ENCODE data around the gene ZNF536. TPM values are rescaled to one million over a fixed set of nuclear protein-coding genes. Genes with fewer than 3 reads are reported as not detected.
"Not testable (repeated sequence)": the region's sequence is repeated elsewhere in the genome, so short reads cannot be mapped to it uniquely, and the experiment has no call there.

The ZNF536 gene
- total RNA-seq, 1 donor: not detected

DNA sequence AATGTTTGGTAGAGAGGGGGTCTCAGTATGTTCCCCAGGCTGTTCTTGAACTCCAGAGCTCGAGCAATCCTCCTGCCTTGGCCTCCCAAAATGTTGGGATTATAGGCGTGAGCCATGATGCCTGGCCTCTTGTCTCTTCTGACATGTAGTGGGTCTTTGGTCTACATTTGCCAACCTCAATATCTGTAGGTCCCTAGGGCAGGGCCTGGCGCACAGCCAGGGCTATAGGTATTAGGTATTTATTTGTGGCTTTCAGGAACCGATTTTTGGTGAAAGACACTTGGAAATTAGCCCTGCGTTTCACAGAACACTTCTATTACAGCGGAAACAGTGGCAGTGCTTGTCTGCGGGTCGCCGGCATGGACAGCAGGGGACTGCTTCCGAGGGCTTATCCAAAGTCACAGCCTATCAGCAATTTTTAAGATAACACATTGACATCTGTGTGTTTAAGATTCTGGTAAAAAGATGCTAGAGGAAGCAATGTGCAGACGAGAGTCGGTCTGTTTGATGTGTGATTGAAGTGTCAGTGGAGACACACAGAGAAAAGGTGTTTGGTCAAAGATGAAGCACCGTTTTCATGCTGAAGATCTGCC is 14.5 kb downstream of the ZNF536 start:
- Histone ChIP-seq H3K4me3 (ENCODE audit: low read length) (no peak overlapping the region), H3K4me1 (ENCODE audit: insufficient read depth, low read length) (no peaks in the 10 kb centered on the region), H3K27me3 (ENCODE audit: insufficient read depth, low read length) (no peaks in the 10 kb centered on the region), H3K9me3 (ENCODE audit: low read depth, low read length) (no peaks in the 10 kb centered on the region)

DNA sequence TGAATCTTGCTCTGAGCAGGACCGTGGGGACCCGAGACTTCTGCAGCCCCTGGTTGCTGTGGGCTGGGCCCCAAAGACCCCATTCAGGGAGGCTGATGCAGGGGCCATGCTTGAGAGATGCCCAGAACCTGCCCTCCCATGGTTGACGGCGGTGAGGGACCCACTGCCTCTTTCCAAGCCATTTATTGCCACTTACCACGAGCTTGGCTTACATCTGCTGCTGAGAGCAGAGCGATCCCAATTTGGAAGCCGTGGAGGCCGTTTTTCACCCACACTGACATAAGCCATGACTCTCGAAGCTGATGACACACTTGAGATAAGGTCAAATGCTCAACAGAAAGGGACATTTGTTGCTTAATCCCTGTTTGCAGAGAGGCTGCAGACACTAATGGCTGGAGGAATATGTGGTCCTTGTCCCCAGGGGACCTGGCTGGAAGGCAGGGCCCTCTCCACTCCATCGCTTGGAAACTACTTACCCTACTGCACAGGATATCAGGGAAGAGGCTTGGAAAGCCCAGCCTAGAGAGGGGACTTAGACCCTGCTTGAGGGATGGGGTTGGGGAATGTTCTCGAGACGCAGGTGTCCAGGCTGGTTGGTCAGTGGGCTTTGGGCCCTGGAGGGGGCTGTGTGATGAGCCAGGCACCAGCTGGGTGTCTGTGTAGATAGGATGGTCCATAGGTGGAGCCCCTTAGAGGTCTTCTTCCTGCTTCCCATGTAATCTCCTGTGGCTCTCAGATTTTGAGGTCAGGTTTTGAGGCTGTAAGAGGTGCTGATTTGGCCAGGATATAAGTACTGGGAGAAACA is 15.3 kb downstream of the ZNF536 start:
- H3K4me1 ChIP-seq (ENCODE audit: insufficient read depth, low read length): no peaks in the 10 kb centered on the region
- no peak overlapping the region for H3K4me3 ChIP-seq (ENCODE audit: low read length)
- no peaks in the 10 kb centered on the region for H3K9me3 ChIP-seq (ENCODE audit: low read depth, low read length)
- H3K27me3 ChIP-seq (ENCODE audit: insufficient read depth, low read length): no peaks in the 10 kb centered on the region

DNA sequence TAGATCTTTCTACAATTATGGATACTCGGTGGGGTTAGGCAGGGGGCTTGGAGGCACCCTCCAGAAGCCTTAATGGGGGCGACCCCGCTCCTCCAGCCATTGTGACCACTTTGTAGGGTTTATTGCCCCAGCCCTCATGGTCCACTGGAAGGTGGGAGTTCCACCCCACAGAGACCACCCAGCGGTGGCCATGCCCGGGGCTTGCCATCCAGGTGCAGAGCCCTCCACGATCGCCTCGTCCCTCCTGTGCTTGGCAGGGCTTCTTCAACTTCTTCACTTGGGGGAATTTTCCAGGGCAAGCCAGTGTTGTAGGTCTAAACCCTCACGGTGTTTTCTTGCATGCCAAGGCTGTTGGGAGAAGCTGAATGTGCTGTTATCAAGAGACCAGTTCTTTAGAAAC is 16.1 kb downstream of the ZNF536 start:
- Histone ChIP-seq H3K27me3 (ENCODE audit: insufficient read depth, low read length) (no peaks in the 10 kb centered on the region), H3K9me3 (ENCODE audit: low read depth, low read length) (no peaks in the 10 kb centered on the region), H3K4me1 (ENCODE audit: insufficient read depth, low read length) (no peaks in the 10 kb centered on the region), H3K4me3 (ENCODE audit: low read length) (no peak overlapping the region)

DNA sequence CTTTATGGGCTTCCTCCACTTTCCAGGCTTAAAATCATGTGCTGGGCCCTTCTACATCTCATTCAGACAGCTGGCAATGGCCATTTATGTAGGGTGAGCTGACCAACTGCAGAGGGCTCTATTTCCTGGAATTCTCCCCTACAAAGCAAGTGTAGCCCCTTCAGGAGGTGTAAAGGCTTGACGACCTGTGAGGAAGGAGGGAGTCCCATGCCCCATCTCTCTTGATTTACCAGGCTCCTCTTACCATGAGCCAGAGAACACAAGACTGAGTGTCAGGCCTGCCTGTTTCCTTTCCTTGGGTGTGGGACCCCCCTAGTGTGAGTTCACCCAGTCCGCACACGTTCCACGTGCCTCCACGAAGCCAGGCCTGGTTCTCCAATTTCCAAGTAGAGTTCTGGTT is 16.6 kb downstream of the ZNF536 start:
- Histone ChIP-seq H3K4me3 (ENCODE audit: low read length) (no peak overlapping the region), H3K4me1 (ENCODE audit: insufficient read depth, low read length) (no peaks in the 10 kb centered on the region), H3K27me3 (ENCODE audit: insufficient read depth, low read length) (no peaks in the 10 kb centered on the region), H3K9me3 (ENCODE audit: low read depth, low read length) (no peaks in the 10 kb centered on the region)

DNA sequence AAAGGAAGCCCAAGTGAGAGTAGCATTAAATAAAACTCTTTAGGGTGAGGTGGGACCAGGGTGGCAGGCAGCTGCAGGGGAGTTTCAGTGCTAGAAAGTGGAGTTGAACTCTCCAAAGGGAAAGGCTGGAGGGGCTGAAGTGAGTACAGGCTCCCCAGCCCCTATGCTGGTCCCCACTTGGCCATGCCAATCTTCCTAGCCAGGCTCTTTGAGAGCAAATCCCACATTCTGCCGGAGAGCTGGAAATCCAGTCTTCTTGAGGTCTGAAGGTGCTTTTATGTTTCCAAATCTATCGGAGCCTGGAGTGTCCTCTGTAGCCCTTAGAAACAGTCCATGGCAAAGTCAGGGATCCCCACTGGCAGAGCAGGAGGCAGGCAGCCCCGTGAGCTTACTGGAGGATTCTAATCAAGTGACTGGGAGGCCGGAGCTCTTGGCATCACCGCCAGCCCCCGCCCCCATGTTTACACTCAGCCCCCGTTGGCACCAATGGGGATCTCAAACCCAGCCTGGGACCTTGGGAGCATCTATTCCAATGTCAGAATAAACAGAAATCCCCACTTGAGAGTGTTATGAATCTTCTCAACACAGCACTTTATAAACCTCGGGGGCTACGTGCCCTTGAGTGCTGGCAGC is 18.3 kb downstream of the ZNF536 start:
- Histone ChIP-seq H3K4me1 (ENCODE audit: insufficient read depth, low read length) (no peaks in the 10 kb centered on the region), H3K4me3 (ENCODE audit: low read length) (no peak overlapping the region), H3K9me3 (ENCODE audit: low read depth, low read length) (no peaks in the 10 kb centered on the region), H3K27me3 (ENCODE audit: insufficient read depth, low read length) (no peaks in the 10 kb centered on the region)

DNA sequence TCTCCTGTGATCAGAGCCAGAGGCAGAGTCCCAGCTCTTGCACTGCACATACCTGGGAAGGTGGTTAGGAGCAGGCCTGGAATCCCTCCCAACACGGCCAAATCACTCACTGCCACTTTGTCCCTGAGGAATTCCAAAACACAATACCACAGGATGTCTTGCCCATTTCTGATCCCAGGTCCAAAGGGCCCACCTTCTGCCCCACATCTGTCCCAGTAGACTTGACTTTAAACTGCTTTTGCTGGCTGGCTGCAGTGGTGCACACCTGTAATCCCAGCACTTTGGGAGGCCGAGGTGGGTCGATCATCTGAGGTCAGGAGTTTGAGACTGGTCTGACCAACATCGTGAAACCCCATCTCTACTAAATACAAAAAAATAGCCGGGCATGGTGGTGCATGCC is 18.9 kb downstream of the ZNF536 start:
- Histone ChIP-seq H3K4me3 (ENCODE audit: low read length) (no peak overlapping the region), H3K27me3 (ENCODE audit: insufficient read depth, low read length) (no peaks in the 10 kb centered on the region), H3K4me1 (ENCODE audit: insufficient read depth, low read length) (no peaks in the 10 kb centered on the region), H3K9me3 (ENCODE audit: low read depth, low read length) (no peaks in the 10 kb centered on the region)

DNA sequence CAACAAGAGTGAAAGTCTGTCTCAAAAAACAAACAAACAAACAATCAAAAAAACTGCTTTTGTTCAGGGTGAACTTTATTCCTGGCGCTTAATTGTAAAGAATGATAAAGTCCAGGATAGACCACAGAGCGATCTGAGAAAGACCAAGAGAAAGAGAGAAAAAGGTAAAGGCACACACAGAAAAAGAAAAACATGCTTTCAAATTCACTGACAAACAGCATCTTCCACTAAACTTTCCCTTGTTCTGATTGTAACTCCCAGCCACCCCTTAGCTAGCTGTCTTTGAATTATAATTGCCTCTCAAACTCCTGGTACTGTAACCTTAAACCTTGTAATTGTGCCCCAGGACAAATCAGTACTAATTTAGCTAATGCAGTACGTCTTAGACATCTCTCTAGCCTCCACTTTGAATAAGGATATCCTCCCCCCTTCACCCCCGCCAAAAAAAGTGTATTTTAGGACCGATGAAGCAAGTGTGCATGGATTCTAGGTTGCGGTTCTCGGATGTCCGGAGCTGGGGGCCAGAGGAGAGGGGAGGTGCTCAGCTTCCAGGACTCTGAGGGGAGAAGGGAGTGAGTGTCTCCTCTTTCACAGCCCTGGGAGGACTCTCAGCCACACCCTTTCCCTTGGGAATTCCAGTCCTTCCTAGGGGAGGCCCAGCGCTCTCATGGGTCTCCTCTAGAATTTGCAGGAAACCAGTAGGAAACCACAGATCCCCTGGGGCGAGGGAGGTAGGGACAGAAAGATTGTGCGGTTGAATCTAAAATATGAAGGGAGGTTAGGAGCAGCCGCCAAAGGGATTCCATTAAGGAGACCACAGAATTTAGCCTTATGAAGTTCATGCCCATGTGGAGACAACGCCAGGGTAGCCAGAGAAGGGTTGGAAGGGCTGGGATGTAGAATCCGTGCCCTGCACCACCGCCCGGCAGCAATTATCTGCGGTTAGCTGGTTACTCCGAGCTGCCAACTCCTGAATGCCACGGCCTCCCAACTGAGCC is 19.7 kb downstream of the ZNF536 start:
- H3K4me3 ChIP-seq (ENCODE audit: low read length): no peak overlapping the region
- H3K27me3 ChIP-seq (ENCODE audit: insufficient read depth, low read length): no peaks in the 10 kb centered on the region
- H3K4me1 ChIP-seq (ENCODE audit: insufficient read depth, low read length): no peaks in the 10 kb centered on the region
- H3K9me3 ChIP-seq (ENCODE audit: low read depth, low read length): no peaks in the 10 kb centered on the region

DNA sequence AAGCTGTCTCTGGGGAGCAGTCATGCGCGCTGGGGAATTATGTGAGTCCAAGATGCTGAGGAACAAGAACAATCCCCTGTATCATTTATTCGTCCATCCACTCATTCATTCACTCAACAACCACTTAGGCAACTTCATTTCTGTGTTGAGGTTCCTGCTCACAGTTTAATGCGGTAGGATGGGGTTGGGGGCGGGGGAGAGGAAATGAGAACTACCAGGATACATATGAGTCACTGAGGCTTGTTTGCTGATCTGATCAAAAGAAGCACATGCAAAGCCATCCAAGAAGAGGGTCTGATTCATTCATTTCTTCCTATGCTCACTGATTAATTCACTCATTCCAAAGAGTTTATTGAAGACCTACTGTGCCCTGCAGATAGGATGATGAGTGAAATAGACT is 20.9 kb downstream of the ZNF536 start:
- no peak overlapping the region for H3K4me3 ChIP-seq (ENCODE audit: low read length)
- no peaks in the 10 kb centered on the region for H3K4me1 ChIP-seq (ENCODE audit: insufficient read depth, low read length)
- H3K9me3 ChIP-seq (ENCODE audit: low read depth, low read length): no peaks in the 10 kb centered on the region
- no peaks in the 10 kb centered on the region for H3K27me3 ChIP-seq (ENCODE audit: insufficient read depth, low read length)

DNA sequence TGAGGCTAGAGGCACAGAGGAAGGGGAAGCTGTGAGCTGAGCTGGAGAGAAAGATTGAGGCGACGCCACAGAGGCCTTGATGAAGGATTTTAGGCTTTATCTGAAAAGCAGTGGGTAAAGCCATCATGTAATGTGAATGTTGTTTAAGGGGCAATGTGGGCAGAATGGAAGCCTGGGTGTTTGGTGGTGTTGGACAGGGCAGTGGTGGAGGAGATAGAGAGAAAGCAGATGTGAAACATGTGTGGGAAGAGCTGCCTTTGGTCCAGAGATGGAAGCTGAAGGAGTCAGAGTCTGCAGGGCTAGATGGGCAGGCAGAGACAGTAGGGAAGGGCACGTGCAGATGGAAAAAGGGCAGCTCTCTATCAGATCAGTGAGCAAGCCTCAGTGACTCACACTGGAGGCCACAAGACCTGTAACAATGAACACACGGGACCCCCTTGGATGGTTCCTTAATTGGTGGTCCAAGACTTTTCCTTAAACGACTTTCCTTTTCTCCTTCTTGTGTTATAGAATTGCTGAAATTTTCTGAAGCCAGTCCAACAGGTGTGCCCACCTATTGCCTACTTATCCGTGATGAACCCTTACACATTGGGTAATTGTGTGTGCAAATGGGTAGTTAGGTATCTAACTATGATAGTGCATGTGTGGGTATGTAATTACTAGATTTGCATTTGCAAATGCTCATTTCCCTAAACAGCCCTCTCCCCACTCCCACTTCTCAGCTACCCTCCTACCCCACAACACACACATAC is 21.7 kb downstream of the ZNF536 start:
- Histone ChIP-seq H3K4me3 (ENCODE audit: low read length) (no peak overlapping the region), H3K9me3 (ENCODE audit: low read depth, low read length) (no peaks in the 10 kb centered on the region), H3K27me3 (ENCODE audit: insufficient read depth, low read length) (no peaks in the 10 kb centered on the region), H3K4me1 (ENCODE audit: insufficient read depth, low read length) (no peaks in the 10 kb centered on the region)

DNA sequence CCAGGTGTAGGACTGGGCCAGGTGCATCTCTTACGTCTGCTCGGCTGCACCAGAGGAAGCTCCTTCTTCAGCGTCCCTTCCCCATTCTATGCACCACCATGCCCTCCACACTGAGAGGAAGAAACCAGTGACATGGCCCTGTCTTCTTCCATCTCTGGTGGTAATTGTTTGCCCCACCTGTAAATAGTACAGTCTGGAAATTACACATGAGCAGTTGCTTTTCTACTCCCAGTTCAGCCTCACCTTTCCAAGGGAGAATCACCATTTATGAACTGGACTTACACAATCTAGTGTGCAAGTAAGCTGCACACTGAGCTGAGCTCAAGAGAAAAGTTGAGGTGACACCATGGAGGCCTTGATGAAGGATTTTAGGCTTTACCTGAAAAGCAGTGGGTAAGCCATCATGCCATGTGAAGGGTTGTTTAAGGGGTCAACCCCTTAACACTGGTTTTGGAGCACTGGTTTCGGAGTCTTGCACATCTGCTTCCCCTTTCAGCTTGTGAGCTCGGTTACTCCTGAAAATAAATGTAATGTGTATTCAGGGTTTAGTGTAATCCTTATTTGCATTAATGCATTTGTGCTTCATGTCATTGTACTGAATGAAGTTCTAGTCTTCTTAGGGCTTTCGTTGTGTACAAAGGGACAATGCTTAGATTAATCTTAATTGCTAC is 22.4 kb downstream of the ZNF536 start:
- Histone ChIP-seq H3K9me3 (ENCODE audit: low read depth, low read length) (no peaks in the 10 kb centered on the region), H3K4me3 (ENCODE audit: low read length) (no peak overlapping the region), H3K27me3 (ENCODE audit: insufficient read depth, low read length) (no peaks in the 10 kb centered on the region), H3K4me1 (ENCODE audit: insufficient read depth, low read length) (no peaks in the 10 kb centered on the region)

DNA sequence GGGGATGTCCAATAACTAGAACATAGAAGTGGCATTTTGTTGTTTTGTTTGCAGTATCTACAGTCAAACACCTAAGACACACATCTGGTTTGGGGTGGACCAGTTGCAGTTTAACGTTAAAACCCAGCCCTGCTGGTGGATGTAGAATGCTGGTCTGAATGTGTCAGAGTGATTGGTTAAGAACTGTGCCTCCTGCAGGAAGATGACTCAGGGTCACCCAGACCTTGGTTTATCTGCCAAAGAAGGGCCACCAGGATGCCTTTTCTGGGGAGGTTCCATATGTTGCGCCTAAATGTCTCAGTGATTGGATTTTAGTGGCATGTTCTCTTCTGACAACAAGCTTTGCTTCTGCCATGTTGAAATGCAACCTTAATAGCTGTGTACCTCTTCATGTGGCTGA is 23.1 kb downstream of the ZNF536 start:
- Histone ChIP-seq H3K27me3 (ENCODE audit: insufficient read depth, low read length) (no peaks in the 10 kb centered on the region), H3K4me1 (ENCODE audit: insufficient read depth, low read length) (no peaks in the 10 kb centered on the region), H3K9me3 (ENCODE audit: low read depth, low read length) (no peaks in the 10 kb centered on the region), H3K4me3 (ENCODE audit: low read length) (no peak overlapping the region)

DNA sequence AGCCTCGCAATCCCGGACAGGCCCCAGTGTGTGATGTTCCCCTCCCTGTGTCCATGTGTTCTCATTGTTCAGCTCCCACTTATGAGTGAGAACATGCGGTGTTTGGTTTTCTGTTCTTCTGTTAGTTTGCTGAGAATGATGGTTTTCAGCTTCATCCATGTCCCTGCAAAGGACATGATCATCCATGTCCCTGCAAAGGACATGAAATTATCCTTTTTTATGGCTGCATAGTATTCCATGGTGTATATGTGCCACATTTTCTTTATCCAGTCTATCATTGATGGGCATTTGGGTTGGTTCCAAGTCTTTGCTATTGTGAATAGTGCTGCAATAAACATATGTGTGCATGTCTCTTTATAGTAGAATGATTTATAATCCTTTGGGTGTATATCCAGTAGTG is 26.4 kb downstream of the ZNF536 start:
- H3K27me3 ChIP-seq (ENCODE audit: insufficient read depth, low read length); H3K4me1 ChIP-seq (ENCODE audit: insufficient read depth, low read length); H3K4me3 ChIP-seq (ENCODE audit: low read length); H3K9me3 ChIP-seq (ENCODE audit: low read depth, low read length): not testable (repeated sequence)

DNA sequence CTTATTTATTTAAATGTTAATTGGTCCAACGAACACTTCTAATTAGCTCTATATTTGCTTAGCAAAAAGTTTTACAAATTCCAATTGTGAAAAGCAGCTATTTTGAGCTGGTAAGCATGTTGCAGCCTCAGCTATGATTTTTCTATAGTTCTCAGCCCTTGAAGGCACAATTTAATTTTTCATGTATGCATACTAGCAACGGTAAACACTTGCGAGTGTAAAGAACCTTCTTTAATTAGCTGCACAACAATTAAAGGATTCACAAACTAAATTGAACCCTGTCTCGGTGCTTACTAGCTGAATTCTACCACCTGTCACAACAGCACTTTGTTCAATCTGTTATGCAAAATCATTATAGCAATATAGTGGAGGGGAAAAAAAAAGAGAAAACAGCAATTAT is 29.8 kb downstream of the ZNF536 start:
- Histone ChIP-seq H3K9me3 (ENCODE audit: low read depth, low read length) (no peaks in the 10 kb centered on the region), H3K27me3 (ENCODE audit: insufficient read depth, low read length) (peaks cover 3% of the 10 kb centered on the region), H3K4me1 (ENCODE audit: insufficient read depth, low read length) (no peaks in the 10 kb centered on the region), H3K4me3 (ENCODE audit: low read length) (no peak overlapping the region)

Measured in mononuclear cell (primary cell).